ENCODE results near the gene CDH4. TPM values are rescaled to one million over a fixed set of nuclear protein-coding genes. Genes with fewer than 3 reads are reported as not detected.

CDH4 gene
- total and polyA plus RNA-seq, 2 donors (not counting 3 experiments of a cell fraction or from before 2014, with no cell fraction given): 0.17 to 0.51 TPM

GRCh38 chr20:61736001-61736635, 484.1 kb downstream of the CDH4 start:
- TF ChIP-seq EZH2 (IDR thresholded peaks at IDR 0.05; ENCODE audit: borderline replicate concordance, low read depth, low read length, severe bottlenecking): no peak
- TF ChIP-seq POLR2A (IDR thresholded peaks at IDR 0.05; ENCODE audit: low read depth, low read length): no peak
- no peak for TF ChIP-seq MAX (IDR thresholded peaks at IDR 0.05; ENCODE audit: insufficient read depth, insufficient read length)
- no peak for TF ChIP-seq CTCF (IDR thresholded peaks at IDR 0.05; ENCODE audit: extremely low read depth in 1 of 2, insufficient read depth in 1 of 2, low read depth in 1 of 2, low read length in 2 of 2)
- no peak for TF ChIP-seq FOS (IDR thresholded peaks at IDR 0.05; ENCODE audit: borderline replicate concordance, insufficient read depth, low read length)
- no peak for TF ChIP-seq MYC (IDR thresholded peaks at IDR 0.05; ENCODE audit: low read depth, low read length)
- no peak for TF ChIP-seq GATA2 (IDR thresholded peaks at IDR 0.05; ENCODE audit: insufficient read depth, insufficient read length, low read depth, low read length)
- TF ChIP-seq POLR2AphosphoS5 (IDR thresholded peaks at IDR 0.05; ENCODE audit: insufficient read depth, low read depth, low read length): no peak
- no peak for TF ChIP-seq JUN (IDR thresholded peaks at IDR 0.05; ENCODE audit: borderline replicate concordance, insufficient read depth, insufficient read length, low read depth)
- H3K9ac ChIP-seq (replicated peaks; ENCODE audit: extremely low read depth, insufficient read depth, low read length): no peak overlapping the region
- intact Hi-C loops (cut with micrococcal nuclease): no loop called here
- H3K27ac ChIP-seq (ENCODE audit: insufficient read depth, low read depth, low read length): no peak overlapping the region
- no peaks in the 10 kb centered on the region for H3K4me1 ChIP-seq (ENCODE audit: control insufficient read depth, extremely low read depth, insufficient read depth, low read length)
- DNase-seq (ENCODE audit: low read depth, low spot score): no peak
- dilution Hi-C loops (cut with MboI; ENCODE audit: extremely low pct_ligation_motif_present, low sequenced_read_pairs): no loop called here
- no TSS peak for BruUV-seq (replicated peaks)
- H4K20me1 ChIP-seq (replicated peaks; ENCODE audit: control insufficient read depth, extremely low read depth, insufficient read depth, low read length): no peaks in the 10 kb centered on the region
- ChIA-PET CTCF (no interaction called here), POLR2A (no interaction called here)
- no peak overlapping the region for H2AFZ ChIP-seq (ENCODE audit: low read depth, low read length)
- no peaks in the 10 kb centered on the region for H3K36me3 ChIP-seq (ENCODE audit: control insufficient read depth in 2 of 2, extremely low read depth in 1 of 2, insufficient read depth in 2 of 2, low read length in 2 of 2)
- no peak overlapping the region for H3K4me3 ChIP-seq (replicated peaks in 1 of 3; ENCODE audit: insufficient read depth in 1 of 3, low read depth in 1 of 3, low read length in 3 of 3)
- no peak overlapping the region for H3K4me2 ChIP-seq (ENCODE audit: insufficient read depth, low read length)
- no peaks in the 10 kb centered on the region for H3K79me2 ChIP-seq (ENCODE audit: control insufficient read depth, insufficient read depth, low read length)
- no peaks in the 10 kb centered on the region for H3K27me3 ChIP-seq (ENCODE audit: control insufficient read depth in 2 of 2, insufficient read depth in 2 of 2, low read length in 2 of 2)
- peaks cover 2% of the 10 kb centered on the region for H3K9me3 ChIP-seq (replicated peaks; ENCODE audit: control insufficient read depth, insufficient read depth, low read length)
- H3K9me1 ChIP-seq (replicated peaks; ENCODE audit: control insufficient read depth, extremely low read depth, insufficient read depth, low read length): no peaks in the 10 kb centered on the region
- no peak for FAIRE-seq

Data from endothelial cell of umbilical vein (primary cell).